Uterus (tissue), 4 donors: Measurements from ENCODE around the gene CFAP20DC. TPM values are rescaled to one million over a fixed set of nuclear protein-coding genes. Genes with fewer than 3 reads are reported as not detected.

Experiments used
- DNase-seq, 2 donors: peaks; one replicate each; pipeline ENCODE4 v3.0.0-alpha.2; 2019 to 2020
- H3K27ac ChIP-seq, 2 donors: fragments of 200-600 bp; sonication (generic); 1 replicate in 1 of 2; 2 replicates in 1 of 2; pipeline ENCODE4 v1.5.1; 2016 to 2018
- H3K27me3 ChIP-seq, 2 donors: fragments of 200-600 bp; sonication (generic); one replicate each; pipeline ENCODE4 v1.5.1; 2018 to 2019; ENCODE audit warnings: control low read depth in 1 of 2
- H3K36me3 ChIP-seq, 2 donors: fragments of 200-600 bp; sonication (generic); one replicate each; pipeline ENCODE4 v1.5.1; 2019; ENCODE audit warnings: control low read depth in 1 of 2
- H3K4me1 ChIP-seq, 2 donors: fragments of 200-600 bp; sonication (generic); one replicate each; pipeline ENCODE4 v1.5.1; 2018 to 2019; ENCODE audit warnings: control low read depth in 1 of 2
- H3K4me3 ChIP-seq, 2 donors: fragments of 200-600 bp; sonication (generic); 1 replicate in 1 of 2; 2 replicates in 1 of 2; pipeline ENCODE4 v1.5.1; 2018 to 2019; ENCODE audit warnings: mild to moderate bottlenecking in 1 of 2
- H3K9me3 ChIP-seq, 2 donors: fragments of 200-600 bp; sonication (generic); one replicate each; pipeline ENCODE4 v1.5.1; 2019; ENCODE audit warnings: control low read depth in 1 of 2
- CTCF ChIP-seq, 4 experiments: fragments of 200-600 bp in 2 of 4; fragments of 450-650 bp in 2 of 4; sonication (generic) in 2 of 4; IDR thresholded peaks; one replicate each; pipeline ENCODE4 v1.5.1; 2016 to 2019; ENCODE audit warnings: antibody characterized with exemption in 4 of 4, mild to moderate bottlenecking in 2 of 4, moderate library complexity in 1 of 4
- POLR2A ChIP-seq, 2 donors: fragments of 450-650 bp; IDR thresholded peaks; one replicate each; pipeline ENCODE4 v1.6.1; 2016; ENCODE audit warnings: antibody characterized with exemption in 2 of 2, mild to moderate bottlenecking in 1 of 2, moderate library complexity in 1 of 2
- intact Hi-C: fragments of 100-400 bp; cut with DNase I; formaldehyde crosslinking; loops from one replicate; pipeline ENCODE4 v1.15.1; 2023; ENCODE audit warnings: low total_unique reads
- total RNA-seq, 4 donors: library from RNA; depleted of rRNA in 3 of 4; stranded (reverse); fragments of >200 nt in 3 of 4; gene quantifications; one replicate each; pipeline versions ENCODE4 v1.1.0 to v1.2.4, GENCODE V29; 2014 to 2023
- donor health status: DM: yes; HTN: yes; CAD: no.

The CFAP20DC gene
- total RNA-seq, 4 donors from 2014 or later, result under 0.01 to 5.1 TPM; not detected in 2

GRCh38 chr3:58952128-58952917, 97.5 kb downstream of the CFAP20DC start:
- TF ChIP-seq POLR2A (IDR thresholded peaks at IDR 0.05) (no peak), CTCF (IDR thresholded peaks at IDR 0.05) (no peak)
- Histone ChIP-seq H3K4me1 (no peaks in the 10 kb centered on the region), H3K27me3 (no peaks in the 10 kb centered on the region), H3K4me3 (no peak overlapping the region), H3K9me3 (no peaks in the 10 kb centered on the region), H3K27ac (no peak overlapping the region), H3K36me3 (no peaks in the 10 kb centered on the region)
- no peak for DNase-seq
- intact Hi-C loops, result no loop called here

GRCh38 chr3:58948018-58948417, 101.8 kb downstream of the CFAP20DC start:
- no peak for DNase-seq
- Histone ChIP-seq H3K36me3 (no peaks in the 10 kb centered on the region), H3K9me3 (no peaks in the 10 kb centered on the region), H3K4me3 (no peak overlapping the region), H3K4me1 (no peaks in the 10 kb centered on the region), H3K27me3 (no peaks in the 10 kb centered on the region), H3K27ac (no peak overlapping the region)
- intact Hi-C loops, result no loop called here
- TF ChIP-seq POLR2A (IDR thresholded peaks at IDR 0.05), result no peak
- TF ChIP-seq CTCF (IDR thresholded peaks at IDR 0.05), result no peak

DNA sequence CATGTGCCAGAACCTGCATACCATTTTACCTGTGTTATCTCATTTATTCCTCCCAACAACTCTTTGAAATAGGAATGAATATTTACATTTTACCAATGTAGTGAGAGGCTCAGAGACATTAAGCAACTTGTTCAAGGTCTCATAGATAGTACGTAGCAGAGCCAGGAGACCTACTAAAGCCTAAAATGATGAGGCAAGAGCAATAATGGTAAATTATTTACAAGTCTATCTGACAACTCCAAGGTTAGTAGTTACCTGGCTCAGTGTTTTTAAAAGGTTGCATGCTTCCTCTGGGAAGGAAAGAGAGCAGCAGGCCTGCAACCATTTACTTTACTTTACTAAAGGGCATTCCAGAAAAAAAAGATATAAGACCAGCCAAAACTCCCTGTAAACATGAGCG, 103.0 kb downstream of the CFAP20DC start:
- Histone ChIP-seq H3K4me3 (no peak overlapping the region), H3K36me3 (no peaks in the 10 kb centered on the region), H3K27me3 (no peaks in the 10 kb centered on the region), H3K9me3 (no peaks in the 10 kb centered on the region), H3K27ac (no peak overlapping the region), H3K4me1 (no peaks in the 10 kb centered on the region)
- intact Hi-C loops, result no loop called here
- no peak for TF ChIP-seq POLR2A (IDR thresholded peaks at IDR 0.05)
- no peak for TF ChIP-seq CTCF (IDR thresholded peaks at IDR 0.05)
- no peak for DNase-seq

- Histone ChIP-seq H3K27me3 (no peaks in the 10 kb centered on the region), H3K4me1 (no peaks in the 10 kb centered on the region), H3K4me3 (no peak overlapping the region), H3K9me3 (no peaks in the 10 kb centered on the region), H3K27ac (no peak overlapping the region), H3K36me3 (no peaks in the 10 kb centered on the region)
- intact Hi-C loops, result no loop called here
- TF ChIP-seq POLR2A (IDR thresholded peaks at IDR 0.05), result no peak
- no peak for TF ChIP-seq CTCF (IDR thresholded peaks at IDR 0.05)
- DNase-seq, result no peak
These were observed 111.8 kb downstream of the CFAP20DC start for GRCh38 chr3:58938057-58938456.

DNA sequence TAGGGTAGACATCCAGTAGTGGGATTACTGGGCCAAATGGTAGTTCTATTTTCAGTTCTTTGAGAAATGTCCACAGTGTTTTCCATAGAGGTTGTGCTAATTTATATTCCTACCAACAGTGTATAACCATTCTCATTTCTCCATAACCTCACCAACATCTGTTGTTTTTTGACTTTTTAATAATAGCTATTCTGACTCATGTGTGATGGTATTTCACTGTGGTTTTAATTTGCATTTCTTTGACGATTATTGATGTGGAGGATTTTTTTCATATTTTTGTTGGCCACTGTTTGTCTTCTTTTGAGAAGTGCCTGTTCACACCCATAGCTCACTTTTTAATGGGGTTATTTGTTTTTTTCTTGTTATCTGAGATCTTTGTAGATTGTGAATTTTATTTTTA, 125.2 kb downstream of the CFAP20DC start:
- H3K9me3 ChIP-seq, result no peaks in the 10 kb centered on the region
- H3K27me3 ChIP-seq, result no peaks in the 10 kb centered on the region
- TF ChIP-seq POLR2A (IDR thresholded peaks at IDR 0.05) (no peak), CTCF (IDR thresholded peaks at IDR 0.05) (no peak)
- intact Hi-C loops, result no loop called here
- no peak overlapping the region for H3K27ac ChIP-seq
- no peak for DNase-seq
- no peaks in the 10 kb centered on the region for H3K4me1 ChIP-seq
- H3K4me3 ChIP-seq, result no peak overlapping the region
- H3K36me3 ChIP-seq, result no peaks in the 10 kb centered on the region
